Large intestine (tissue), 3 donors: ENCODE results near the gene HDGF. TPM values are rescaled to one million over a fixed set of nuclear protein-coding genes. Genes with fewer than 3 reads are reported as not detected.
A peak's percentile ranks its signal among the peaks of the same experiment; 100 is the strongest.

Experiments used
- DNase-seq, 2 donors: peaks; one replicate each; pipeline versions ENCODE4 v3.0.0 to v3.0.0-alpha.2; 2013
- H3K27ac ChIP-seq: one replicate; pipeline ENCODE4 v1.5.1; 2013; ENCODE audit warnings: low read length
- H3K27me3 ChIP-seq: 2 replicates; pipeline ENCODE4 v1.6.1; 2013; ENCODE audit warnings: low read length; ENCODE audit not compliant: control insufficient read depth, insufficient read depth
- H3K36me3 ChIP-seq: 2 replicates; pipeline ENCODE4 v1.6.1; 2013; ENCODE audit warnings: low read length; ENCODE audit not compliant: control insufficient read depth, insufficient read depth
- H3K4me1 ChIP-seq: one replicate; pipeline ENCODE4 v1.6.1; 2013; ENCODE audit warnings: low read length; ENCODE audit not compliant: control insufficient read depth, insufficient read depth
- H3K4me3 ChIP-seq: one replicate; pipeline ENCODE4 v1.5.1; 2013; ENCODE audit warnings: low read length
- H3K9me3 ChIP-seq: one replicate; pipeline ENCODE4 v1.6.1; 2013; ENCODE audit warnings: mild to moderate bottlenecking, low read depth, low read length, moderate library complexity; ENCODE audit not compliant: control insufficient read depth
- WGBS: methylation state at CpG from one replicate; pipeline ENCODE4 v1.1.5; 2013; ENCODE audit warnings: low lambda C conversion rate; ENCODE audit not compliant: insufficient coverage; 5-methylcytosine and 5-hydroxymethylcytosine counted together
- polyA plus RNA-seq: library from polyadenylated mRNA; unstranded; fragments of 120-200 nt; gene quantifications from one replicate; pipeline ENCODE4 v1.2.1, GENCODE V29; 2013

HDGF gene
- polyA plus RNA-seq, 1 donor: 244 TPM

- no peak overlapping the region for H3K4me3 ChIP-seq
- no peaks in the 10 kb centered on the region for H3K9me3 ChIP-seq
- no CpG with 5 or more reads among the region's 10 CpGs for WGBS
- H3K27ac ChIP-seq: no peak overlapping the region
- peaks cover 63% of the 10 kb centered on the region for H3K36me3 ChIP-seq
- DNase-seq: no peak
- no peaks in the 10 kb centered on the region for H3K4me1 ChIP-seq
- no peaks in the 10 kb centered on the region for H3K27me3 ChIP-seq
These were observed 35.2 kb upstream of the HDGF start for GRCh38 chr1:156786640-156787039.

- WGBS: no CpG with 5 or more reads among the region's 6 CpGs
- no peak overlapping the region for H3K27ac ChIP-seq
- DNase-seq: no peak
- H3K4me1 ChIP-seq: no peaks in the 10 kb centered on the region
- no peaks in the 10 kb centered on the region for H3K9me3 ChIP-seq
- H3K36me3 ChIP-seq: peaks cover 64% of the 10 kb centered on the region
- H3K27me3 ChIP-seq: no peaks in the 10 kb centered on the region
- no peak overlapping the region for H3K4me3 ChIP-seq
These were observed 34.0 kb upstream of the HDGF start for GRCh38 chr1:156785458-156785857.

- H3K9me3 ChIP-seq: no peaks in the 10 kb centered on the region
- H3K4me3 ChIP-seq: no peak overlapping the region
- no peaks in the 10 kb centered on the region for H3K27me3 ChIP-seq
- H3K27ac ChIP-seq: no peak overlapping the region
- H3K4me1 ChIP-seq: no peaks in the 10 kb centered on the region
- DNase-seq: no peak
- peaks cover 56% of the 10 kb centered on the region for H3K36me3 ChIP-seq
These were observed 30.2 kb upstream of the HDGF start for GRCh38 chr1:156781585-156782186.

- WGBS: 40% methylated on average over 1 of the region's 1 CpG
- Histone ChIP-seq H3K9me3 (no peaks in the 10 kb centered on the region), H3K4me3 (no peak overlapping the region), H3K27me3 (no peaks in the 10 kb centered on the region), H3K4me1 (peaks cover 10% of the 10 kb centered on the region), H3K36me3 (peaks cover 28% of the 10 kb centered on the region), H3K27ac (no peak overlapping the region)
- DNase-seq: no peak
These were observed 26.1 kb upstream of the HDGF start for GRCh38 chr1:156777573-156777972.

- H3K4me1 ChIP-seq: peaks cover 10% of the 10 kb centered on the region
These were observed 25.5 kb upstream of the HDGF start for GRCh38 chr1:156776942-156777341.

GRCh38 chr1:156775799-156776198, 24.3 kb upstream of the HDGF start:
- no peak overlapping the region for H3K27ac ChIP-seq
- DNase-seq: no peak
- peaks cover 14% of the 10 kb centered on the region for H3K4me1 ChIP-seq
- WGBS: no CpG with 5 or more reads among the region's 5 CpGs
- H3K36me3 ChIP-seq: peaks cover 20% of the 10 kb centered on the region
- H3K9me3 ChIP-seq: no peaks in the 10 kb centered on the region
- no peak overlapping the region for H3K4me3 ChIP-seq
- H3K27me3 ChIP-seq: no peaks in the 10 kb centered on the region

More at GRCh38 chr1:156776942-156777341, 25.5 kb upstream of the HDGF start:
- no peak overlapping the region for H3K4me3 ChIP-seq
- no CpG with 5 or more reads among the region's 4 CpGs for WGBS
- no peaks in the 10 kb centered on the region for H3K27me3 ChIP-seq
- peaks cover 25% of the 10 kb centered on the region for H3K36me3 ChIP-seq
- DNase-seq: no peak
- H3K9me3 ChIP-seq: no peaks in the 10 kb centered on the region
- no peak overlapping the region for H3K27ac ChIP-seq

GRCh38 chr1:156773607-156774006, 22.1 kb upstream of the HDGF start:
- 100% methylated on average over 2 of the region's 3 CpGs for WGBS
- no peak for DNase-seq
- no peak overlapping the region for H3K27ac ChIP-seq
- H3K36me3 ChIP-seq: peaks cover 25% of the 10 kb centered on the region
- no peak overlapping the region for H3K4me3 ChIP-seq
- H3K9me3 ChIP-seq: no peaks in the 10 kb centered on the region
- no peaks in the 10 kb centered on the region for H3K27me3 ChIP-seq
- H3K4me1 ChIP-seq: peaks cover 19% of the 10 kb centered on the region

GRCh38 chr1:156772728-156773497, 21.4 kb upstream of the HDGF start:
- peak in 1 of 2 donors; percentile 25 for DNase-seq

GRCh38 chr1:156772222-156772621, 20.7 kb upstream of the HDGF start:
- Histone ChIP-seq H3K9me3 (no peaks in the 10 kb centered on the region), H3K36me3 (peaks cover 21% of the 10 kb centered on the region), H3K27me3 (no peaks in the 10 kb centered on the region), H3K27ac (no peak overlapping the region), H3K4me1 (peaks cover 19% of the 10 kb centered on the region), H3K4me3 (no peak overlapping the region)
- 86% methylated on average over 2 of the region's 3 CpGs for WGBS
- no peak for DNase-seq

More at GRCh38 chr1:156772728-156773497, 21.4 kb upstream of the HDGF start:
- Histone ChIP-seq H3K27me3 (no peaks in the 10 kb centered on the region), H3K36me3 (peaks cover 21% of the 10 kb centered on the region), H3K4me1 (peaks cover 19% of the 10 kb centered on the region), H3K9me3 (no peaks in the 10 kb centered on the region), H3K27ac (no peak overlapping the region), H3K4me3 (no peak overlapping the region)
- 60% methylated on average over 1 of the region's 9 CpGs for WGBS

GRCh38 chr1:156768610-156769295, 17.3 kb upstream of the HDGF start:
- WGBS: 12% methylated on average over 3 of the region's 8 CpGs
- H3K36me3 ChIP-seq: peaks cover 18% of the 10 kb centered on the region
- no peaks in the 10 kb centered on the region for H3K27me3 ChIP-seq
- H3K9me3 ChIP-seq: no peaks in the 10 kb centered on the region
- H3K4me1 ChIP-seq: peaks cover 25% of the 10 kb centered on the region
- peak overlapping the region; percentile 23 for H3K27ac ChIP-seq
- DNase-seq: peak in 1 of 2 donors; percentile 35
- H3K4me3 ChIP-seq: peak overlapping the region; percentile 98
